Natural killer cell (primary cell): ENCODE results near the gene PAXIP1. TPM values are rescaled to one million over a fixed set of nuclear protein-coding genes. Genes with fewer than 3 reads are reported as not detected.
"Not testable (repeated sequence)": the region's sequence is repeated elsewhere in the genome, so short reads cannot be mapped to it uniquely, and the experiment has no call there.

Source experiments
- ATAC-seq, 3 donors: fragments of 150-1000 bp in 2 of 3; fragments of 200-7000 bp in 1 of 3; cut with Tn5 transposase; 1 replicate in 1 of 3; 2 replicates in 2 of 3; pipeline ENCODE4 v1.10.0; 2021; ENCODE audit warnings: mild to moderate bottlenecking in 2 of 3, moderate library complexity in 2 of 3
- DNase-seq, 2 donors: peaks; one replicate each; pipeline versions ENCODE4 v3.0.0 to v3.0.0-alpha.2; 2013 to 2021; ENCODE audit warnings: mixed read lengths in 1 of 2
- H3K27ac ChIP-seq: one replicate; pipeline ENCODE4 v1.5.1; 2013; ENCODE audit warnings: mild to moderate bottlenecking, low read length
- H3K27me3 ChIP-seq: one replicate; pipeline ENCODE4 v1.6.1; 2013; ENCODE audit warnings: low read length; ENCODE audit not compliant: control insufficient read depth, insufficient read depth
- H3K36me3 ChIP-seq: one replicate; pipeline ENCODE4 v1.6.1; 2013; ENCODE audit warnings: low read length; ENCODE audit not compliant: control insufficient read depth, insufficient read depth
- H3K4me1 ChIP-seq: one replicate; pipeline ENCODE4 v1.6.1; 2013; ENCODE audit warnings: low read length; ENCODE audit not compliant: control insufficient read depth, insufficient read depth
- H3K4me3 ChIP-seq: one replicate; pipeline ENCODE4 v1.5.1; 2013; ENCODE audit warnings: low read length
- H3K9me3 ChIP-seq: one replicate; pipeline ENCODE4 v1.6.1; 2013; ENCODE audit warnings: low read length; ENCODE audit not compliant: control insufficient read depth, insufficient read depth
- H3K27ac Mint-ChIP-seq, 2 donors: one replicate each; pipeline ENCODE4 v1.8.0; 2022; ENCODE audit warnings: mild to moderate bottlenecking in 2 of 2, mixed read lengths in 2 of 2, moderate library complexity in 1 of 2
- H3K27me3 Mint-ChIP-seq, 2 donors: one replicate each; pipeline ENCODE4 v1.8.0; 2022; ENCODE audit warnings: low read depth in 2 of 2, mixed read lengths in 2 of 2
- H3K36me3 Mint-ChIP-seq: one replicate; pipeline ENCODE4 v1.8.0; 2022; ENCODE audit warnings: mixed read lengths
- H3K4me1 Mint-ChIP-seq, 2 donors: one replicate each; pipeline ENCODE4 v1.8.0; 2022; ENCODE audit warnings: mixed read lengths in 2 of 2
- H3K4me3 Mint-ChIP-seq: one replicate; pipeline ENCODE4 v1.8.0; 2022; ENCODE audit warnings: mild to moderate bottlenecking, moderate library complexity, mixed read lengths
- H3K9me3 Mint-ChIP-seq, 2 donors: one replicate each; pipeline ENCODE4 v1.8.0; 2022; ENCODE audit warnings: mixed read lengths in 2 of 2
- CTCF ChIP-seq: fragments of 200-600 bp; IDR thresholded peaks from one replicate; pipeline ENCODE4 v1.8.0; 2022; ENCODE audit warnings: antibody characterized with exemption
- WGBS: methylation state at CpG from one replicate; pipeline ENCODE4 v1.1.7; 2013; ENCODE audit warnings: missing lambda C conversion rate; ENCODE audit not compliant: insufficient coverage; 5-methylcytosine and 5-hydroxymethylcytosine counted together
- intact Hi-C: fragments of 100-400 bp; cut with micrococcal nuclease; formaldehyde crosslinking; loops from one replicate; pipeline ENCODE4 v1.14.2; 2022
- total RNA-seq, 4 donors: library from RNA; stranded (reverse); fragments of 120-200 nt in 1 of 4; gene quantifications; one replicate each; pipeline versions ENCODE4 v1.2.3 to v1.2.4, GENCODE V29; 2013 to 2022

The PAXIP1 gene
- total RNA-seq, 3 donors from 2014 or later (not counting 1 experiment from before 2014, with no cell fraction given) = 8.7 to 13.8 (median 11.2) TPM

- Histone ChIP-seq H3K27ac (no peak overlapping the region), H3K27me3 (no peaks in the 10 kb centered on the region), H3K4me3 (no peak overlapping the region), H3K4me1 (no peaks in the 10 kb centered on the region), H3K36me3 (peaks cover 45% of the 10 kb centered on the region), H3K9me3 (no peaks in the 10 kb centered on the region)
- Mint-ChIP-seq H3K27me3 (no peaks in the 10 kb centered on the region), H3K4me3 (no peak overlapping the region), H3K4me1 (peaks cover 0 to 3% of the 10 kb centered on the region in 2 donors), H3K9me3 (no peaks in the 10 kb centered on the region), H3K36me3 (peaks cover 16% of the 10 kb centered on the region), H3K27ac (no peak overlapping the region)
- WGBS = 92% methylated on average over 7 of the region's 7 CpGs
- intact Hi-C loops = no loop called here
- TF ChIP-seq CTCF = no peak
- no peak for ATAC-seq
- no peak for DNase-seq
These were observed 56.8 kb downstream of the PAXIP1 start for GRCh38 chr7:154946166-154946565.

GRCh38 chr7:154943906-154944305 lies 59.0 kb downstream of the PAXIP1 start:
- no peak for TF ChIP-seq CTCF
- H3K4me3 Mint-ChIP-seq = no peak overlapping the region
- intact Hi-C loops = no loop called here
- peaks cover 38% of the 10 kb centered on the region for H3K36me3 ChIP-seq
- no peaks in the 10 kb centered on the region for H3K27me3 Mint-ChIP-seq
- H3K4me1 ChIP-seq = no peaks in the 10 kb centered on the region
- peaks cover 12% of the 10 kb centered on the region for H3K36me3 Mint-ChIP-seq
- H3K27ac Mint-ChIP-seq = no peak overlapping the region
- no peaks in the 10 kb centered on the region for H3K9me3 Mint-ChIP-seq
- H3K9me3 ChIP-seq = no peaks in the 10 kb centered on the region
- WGBS = 96% methylated on average over 9 of the region's 9 CpGs
- no peaks in the 10 kb centered on the region for H3K27me3 ChIP-seq
- no peak overlapping the region for H3K27ac ChIP-seq
- ATAC-seq (no peak), DNase-seq (no peak)
- no peak overlapping the region for H3K4me3 ChIP-seq
- peaks cover 0 to 4% of the 10 kb centered on the region in 2 donors for H3K4me1 Mint-ChIP-seq

GRCh38 chr7:154942691-154943090 lies 60.2 kb downstream of the PAXIP1 start:
- H3K4me3 ChIP-seq = no peak overlapping the region
- H3K27me3 ChIP-seq = no peaks in the 10 kb centered on the region
- Mint-ChIP-seq H3K9me3 (no peaks in the 10 kb centered on the region), H3K27me3 (no peaks in the 10 kb centered on the region), H3K4me1 (peaks cover 0 to 4% of the 10 kb centered on the region in 2 donors), H3K36me3 (peaks cover 9% of the 10 kb centered on the region), H3K4me3 (no peak overlapping the region), H3K27ac (no peak overlapping the region)
- no CpG with 5 or more reads among the region's 2 CpGs for WGBS
- DNase-seq (no peak), ATAC-seq (no peak)
- H3K27ac ChIP-seq = no peak overlapping the region
- no peaks in the 10 kb centered on the region for H3K9me3 ChIP-seq
- peaks cover 29% of the 10 kb centered on the region for H3K36me3 ChIP-seq
- TF ChIP-seq CTCF = no peak
- intact Hi-C loops = no loop called here
- H3K4me1 ChIP-seq = no peaks in the 10 kb centered on the region

- peaks cover 8% of the 10 kb centered on the region for H3K36me3 Mint-ChIP-seq
- no peak for DNase-seq
These were observed 65.1 kb downstream of the PAXIP1 start for GRCh38 chr7:154937837-154938236.

GRCh38 chr7:154934353-154934952 lies 68.5 kb downstream of the PAXIP1 start:
- H3K27ac ChIP-seq, H3K36me3 ChIP-seq, H3K36me3 Mint-ChIP-seq, intact Hi-C loops, H3K9me3 Mint-ChIP-seq, H3K27me3 ChIP-seq, DNase-seq, H3K4me3 ChIP-seq, H3K27me3 Mint-ChIP-seq, ATAC-seq, H3K27ac Mint-ChIP-seq, H3K4me3 Mint-ChIP-seq, H3K4me1 ChIP-seq: not testable (repeated sequence)
- H3K4me1 Mint-ChIP-seq = peaks cover 4 to 20% of the 10 kb centered on the region in 2 donors
- WGBS = 96% methylated on average over 5 of the region's 5 CpGs
- peaks cover 11% of the 10 kb centered on the region for H3K9me3 ChIP-seq

More at GRCh38 chr7:154937837-154938236, 65.1 kb downstream of the PAXIP1 start:
- Mint-ChIP-seq H3K4me3 (no peak overlapping the region), H3K9me3 (no peaks in the 10 kb centered on the region), H3K27me3 (no peaks in the 10 kb centered on the region), H3K4me1 (peaks cover 0 to 7% of the 10 kb centered on the region in 2 donors), H3K27ac (no peak overlapping the region)
- no peak for TF ChIP-seq CTCF
- intact Hi-C loops = no loop called here
- H3K27ac ChIP-seq = no peak overlapping the region
- ATAC-seq = no peak
- no peaks in the 10 kb centered on the region for H3K4me1 ChIP-seq
- WGBS = no CpG with 5 or more reads among the region's 1 CpG
- H3K36me3 ChIP-seq = peaks cover 4% of the 10 kb centered on the region
- no peak overlapping the region for H3K4me3 ChIP-seq
- no peaks in the 10 kb centered on the region for H3K27me3 ChIP-seq
- peaks cover 11% of the 10 kb centered on the region for H3K9me3 ChIP-seq
